Choroid plexus epithelial cell (primary cell): ENCODE results near the gene TJP1.

Experiments used
- DNase-seq: peaks from one replicate; pipeline ENCODE4 v3.0.0-alpha.2; 2010; ENCODE audit warnings: low read depth
- H3K4me3 ChIP-seq: 2 replicates; pipeline ENCODE4 v1.5.1; 2011; ENCODE audit warnings: low read depth, mild to moderate bottlenecking, control low read depth, low read length, moderate library complexity
- TF ChIP-seq, protein P1 (sequence below): conservative IDR thresholded peaks from 2 replicates; pipeline ENCODE4 v1.5.1; 2011; ENCODE audit warnings: low read depth, mild to moderate bottlenecking, control low read depth, inconsistent platforms, low read length, moderate library complexity

TJP1 gene

DNA sequence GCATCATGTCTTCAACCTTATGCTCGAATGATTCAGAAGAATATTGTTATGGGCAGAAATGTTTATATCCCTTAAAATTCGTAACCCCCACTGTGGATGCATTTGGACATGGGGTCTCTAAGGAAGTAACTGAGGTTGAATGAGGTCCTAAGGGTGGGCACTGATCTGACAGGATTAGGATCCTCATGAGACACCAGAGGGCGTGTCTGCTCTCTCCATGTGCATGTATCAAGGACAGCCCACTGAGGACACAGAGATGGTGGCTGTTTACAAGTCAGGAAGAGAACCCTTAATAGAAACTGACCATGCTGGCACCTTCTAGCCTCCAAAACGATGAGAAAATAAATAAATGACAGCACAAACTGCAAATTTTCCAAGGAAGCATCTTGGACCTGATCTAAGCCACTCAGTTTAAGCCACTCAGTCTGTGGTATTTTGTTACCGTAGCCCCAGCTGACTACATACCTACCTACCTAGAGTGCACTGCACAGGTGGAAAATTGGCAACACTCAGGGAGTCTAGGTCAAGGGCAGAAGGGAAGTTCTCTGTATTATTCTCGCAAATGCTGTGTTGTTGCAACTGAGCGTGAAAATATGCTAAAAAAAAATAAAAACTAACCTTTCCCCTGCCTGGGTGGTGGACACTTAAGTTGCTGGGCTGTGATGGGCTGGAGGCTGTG, 126.6 kb downstream of the TJP1 start:
- no peak overlapping the region for H3K4me3 ChIP-seq
- DNase-seq, result no peak
- TF ChIP-seq, protein P1, sequence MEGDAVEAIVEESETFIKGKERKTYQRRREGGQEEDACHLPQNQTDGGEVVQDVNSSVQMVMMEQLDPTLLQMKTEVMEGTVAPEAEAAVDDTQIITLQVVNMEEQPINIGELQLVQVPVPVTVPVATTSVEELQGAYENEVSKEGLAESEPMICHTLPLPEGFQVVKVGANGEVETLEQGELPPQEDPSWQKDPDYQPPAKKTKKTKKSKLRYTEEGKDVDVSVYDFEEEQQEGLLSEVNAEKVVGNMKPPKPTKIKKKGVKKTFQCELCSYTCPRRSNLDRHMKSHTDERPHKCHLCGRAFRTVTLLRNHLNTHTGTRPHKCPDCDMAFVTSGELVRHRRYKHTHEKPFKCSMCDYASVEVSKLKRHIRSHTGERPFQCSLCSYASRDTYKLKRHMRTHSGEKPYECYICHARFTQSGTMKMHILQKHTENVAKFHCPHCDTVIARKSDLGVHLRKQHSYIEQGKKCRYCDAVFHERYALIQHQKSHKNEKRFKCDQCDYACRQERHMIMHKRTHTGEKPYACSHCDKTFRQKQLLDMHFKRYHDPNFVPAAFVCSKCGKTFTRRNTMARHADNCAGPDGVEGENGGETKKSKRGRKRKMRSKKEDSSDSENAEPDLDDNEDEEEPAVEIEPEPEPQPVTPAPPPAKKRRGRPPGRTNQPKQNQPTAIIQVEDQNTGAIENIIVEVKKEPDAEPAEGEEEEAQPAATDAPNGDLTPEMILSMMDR, result peak; percentile 27

DNA sequence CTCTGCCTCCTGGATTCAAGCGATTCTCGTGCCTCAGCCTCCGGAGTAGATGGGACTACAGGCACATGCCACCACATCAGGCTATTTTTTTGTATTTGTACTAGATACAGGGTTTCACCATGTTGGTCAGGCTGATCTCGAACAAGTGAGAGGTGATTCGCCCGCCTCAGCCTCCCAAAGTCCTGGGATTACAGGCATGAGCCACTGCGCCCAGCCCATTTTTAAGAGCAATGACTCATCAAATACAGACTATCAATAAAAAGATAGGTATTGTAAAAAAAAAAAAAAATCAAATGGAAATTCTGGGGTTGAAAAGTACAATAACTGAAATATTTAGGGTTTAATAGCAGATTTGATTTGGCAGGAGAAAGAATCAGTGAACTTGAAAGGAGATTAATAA, 129.0 kb downstream of the TJP1 start:
- no peak for DNase-seq
- no peak overlapping the region for H3K4me3 ChIP-seq
- TF ChIP-seq, protein P1, result no peak

DNA sequence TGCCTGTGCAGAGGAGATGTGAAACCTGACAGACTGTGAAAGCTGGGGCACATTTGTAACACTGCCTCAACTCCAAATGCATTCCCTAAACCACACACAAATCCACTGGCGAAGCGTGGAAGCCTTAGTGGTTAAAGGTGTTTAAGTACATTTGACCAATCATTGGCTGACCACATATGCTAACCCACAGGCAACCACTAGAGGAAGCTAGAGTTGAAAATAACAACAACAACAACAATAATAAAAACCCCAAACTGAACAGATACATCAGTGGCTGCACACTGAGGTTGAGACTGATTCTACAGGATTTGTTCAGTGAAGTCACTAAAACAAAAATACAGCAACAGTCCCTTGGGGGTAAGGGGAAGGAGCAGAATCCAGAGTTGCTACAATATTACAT, 129.7 kb downstream of the TJP1 start:
- H3K4me3 ChIP-seq, result no peak overlapping the region
- no peak for DNase-seq
- TF ChIP-seq, protein P1, result peak; percentile 45

DNA sequence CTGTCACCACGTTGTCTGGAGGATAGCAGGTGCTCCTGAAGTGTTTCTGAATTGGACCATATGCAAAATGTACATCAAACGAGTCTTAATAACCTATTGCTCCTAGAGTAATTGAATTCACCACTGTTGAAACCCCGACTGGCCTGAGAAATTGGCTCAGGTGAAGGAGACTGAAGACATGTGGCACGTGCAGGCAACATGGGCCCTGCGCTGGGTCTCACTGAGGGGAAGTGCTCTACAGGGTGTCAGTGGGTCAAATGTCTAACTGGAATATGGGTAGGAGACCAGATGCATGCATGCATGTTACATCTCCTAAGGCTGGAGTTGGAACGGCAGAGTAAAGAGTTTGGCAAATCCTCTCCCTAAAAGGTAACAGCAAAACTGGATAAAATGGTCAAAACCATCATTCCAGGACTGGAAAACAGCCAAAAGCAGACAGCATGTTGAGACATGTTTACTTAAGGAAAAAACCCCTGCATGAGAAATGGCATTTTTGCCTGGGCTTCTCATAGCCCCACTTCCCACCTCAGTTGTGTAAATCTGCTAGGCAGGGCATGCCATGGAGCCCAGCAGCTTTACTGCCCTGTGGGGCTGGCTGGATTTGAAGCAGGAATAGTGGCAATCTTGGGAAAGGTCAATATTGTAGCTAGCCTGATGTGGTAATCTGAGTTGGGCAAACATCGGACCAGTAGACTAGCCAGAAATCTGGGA, 131.3 kb downstream of the TJP1 start:
- TF ChIP-seq, protein P1, result no peak
- peak; percentile 54 for DNase-seq
- no peak overlapping the region for H3K4me3 ChIP-seq

DNA sequence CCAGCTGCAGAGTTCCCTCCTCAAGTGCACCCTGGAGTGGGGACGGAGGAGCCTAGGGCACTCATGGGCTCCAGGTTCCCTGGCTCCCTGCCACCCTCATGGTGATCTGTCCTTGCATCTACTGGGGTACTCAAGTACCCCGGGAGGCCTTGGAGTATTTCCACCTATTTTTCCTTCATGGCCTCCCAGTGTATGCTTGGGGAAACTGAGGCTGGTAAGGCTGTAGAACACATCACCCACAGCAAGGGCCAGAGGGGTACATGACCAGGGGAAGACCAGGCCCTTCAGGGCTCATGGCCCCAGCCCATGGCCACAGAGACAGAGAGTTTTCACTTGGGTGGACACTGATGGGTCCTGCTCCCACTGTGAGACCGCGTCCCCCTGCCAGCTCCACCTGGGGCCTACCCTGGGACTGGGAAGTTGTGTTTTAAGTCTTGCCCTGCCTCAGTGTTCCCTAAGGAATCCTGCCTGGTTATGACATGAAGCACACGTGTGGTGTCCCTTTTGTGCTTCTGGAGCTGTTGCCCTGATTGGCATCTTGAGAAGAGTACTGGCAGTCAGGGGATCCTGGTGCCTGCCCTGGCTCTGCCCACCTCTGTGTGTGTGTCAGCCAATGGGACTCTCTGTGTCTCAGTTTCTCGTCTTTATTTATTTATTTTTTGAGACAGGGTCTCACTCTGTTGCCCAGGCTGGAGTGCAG, 132.8 kb downstream of the TJP1 start:
- no peak for DNase-seq
- TF ChIP-seq, protein P1, result no peak
- H3K4me3 ChIP-seq, result no peak overlapping the region

DNA sequence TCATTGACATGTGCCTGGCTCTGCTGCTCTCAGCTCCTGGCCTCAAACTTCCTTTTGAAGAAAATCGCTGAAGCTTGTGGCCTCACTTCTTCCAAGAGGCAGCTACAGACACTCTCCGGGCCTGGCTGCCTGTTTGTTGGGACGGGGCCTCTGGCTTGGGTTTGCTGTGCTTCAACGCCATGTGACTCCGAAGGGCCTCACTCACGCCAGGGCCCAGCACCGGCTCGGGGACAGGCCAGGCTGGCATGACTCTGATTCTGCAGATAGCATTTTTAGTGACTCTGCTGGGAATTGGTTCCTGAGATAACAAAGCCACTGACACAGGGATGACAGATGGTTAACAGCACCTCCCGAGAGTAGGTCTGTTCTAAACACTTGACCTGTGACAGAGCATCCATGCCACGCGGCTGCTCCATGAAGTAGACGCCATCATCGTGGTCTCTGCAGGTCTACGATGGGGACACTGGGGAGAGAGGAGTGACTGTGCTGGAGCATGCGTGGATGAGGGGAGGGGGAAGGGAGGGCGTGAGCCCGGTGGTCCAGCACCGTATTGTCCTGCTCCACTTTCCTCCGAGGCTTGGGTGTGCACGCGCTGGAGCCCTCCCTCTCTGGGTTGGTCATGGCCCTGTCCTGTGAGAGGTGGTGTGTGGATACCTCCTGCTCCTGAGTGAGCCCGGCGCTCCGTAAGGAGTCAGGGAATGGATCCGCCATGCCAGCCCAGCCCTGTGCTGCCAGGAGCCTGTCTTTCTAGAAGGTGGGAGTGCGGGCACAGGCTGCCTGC, 133.6 kb downstream of the TJP1 start:
- TF ChIP-seq, protein P1, result no peak
- no peak for DNase-seq
- no peak overlapping the region for H3K4me3 ChIP-seq
